Stimulated activated effector memory CD8-positive, alpha-beta T cell treated with anti-CD3 and anti-CD28 coated beads, Interleukin-12 subunit alpha, Interleukin-12 subunit beta, amount 100 ng/mL, for 72 hours (primary cell): ENCODE results near the gene LSP1.

ENCODE experiments used
- ATAC-seq: fragments of 150-1000 bp; cut with Tn5 transposase; 2 replicates; pipeline ENCODE4 v1.10.0; 2021
- DNase-seq, 2 donors: peaks; one replicate each; pipeline ENCODE4 v3.0.0; 2021 to 2022; ENCODE audit warnings: low spot score in 2 of 2
- H3K27ac Mint-ChIP-seq: one replicate; pipeline ENCODE4 v1.8.0; 2022; ENCODE audit warnings: mild to moderate bottlenecking, mixed read lengths
- H3K36me3 Mint-ChIP-seq: one replicate; pipeline ENCODE4 v1.8.0; 2022; ENCODE audit warnings: mild to moderate bottlenecking, mixed read lengths
- H3K4me1 Mint-ChIP-seq: one replicate; pipeline ENCODE4 v1.8.0; 2022; ENCODE audit warnings: mixed read lengths
- H3K4me3 Mint-ChIP-seq: one replicate; pipeline ENCODE4 v1.8.0; 2022; ENCODE audit warnings: mild to moderate bottlenecking, mixed read lengths
- H3K9me3 Mint-ChIP-seq: one replicate; pipeline ENCODE4 v1.8.0; 2022; ENCODE audit warnings: mixed read lengths

The LSP1 gene

GRCh38 chr11:1830322-1831223 is 22.3 kb upstream of the LSP1 start:
- no peak for ATAC-seq
- H3K27ac Mint-ChIP-seq = no peak overlapping the region
- H3K36me3 Mint-ChIP-seq = no peaks in the 10 kb centered on the region
- no peak for DNase-seq
- no peak overlapping the region for H3K4me3 Mint-ChIP-seq
- H3K4me1 Mint-ChIP-seq = no peaks in the 10 kb centered on the region
- no peaks in the 10 kb centered on the region for H3K9me3 Mint-ChIP-seq

GRCh38 chr11:1831338-1832210 is 21.3 kb upstream of the LSP1 start:
- H3K4me1 Mint-ChIP-seq = no peaks in the 10 kb centered on the region
- H3K36me3 Mint-ChIP-seq = no peaks in the 10 kb centered on the region
- H3K9me3 Mint-ChIP-seq = no peaks in the 10 kb centered on the region
- no peak for DNase-seq
- no peak overlapping the region for H3K4me3 Mint-ChIP-seq
- H3K27ac Mint-ChIP-seq = no peak overlapping the region
- ATAC-seq = no peak

DNA sequence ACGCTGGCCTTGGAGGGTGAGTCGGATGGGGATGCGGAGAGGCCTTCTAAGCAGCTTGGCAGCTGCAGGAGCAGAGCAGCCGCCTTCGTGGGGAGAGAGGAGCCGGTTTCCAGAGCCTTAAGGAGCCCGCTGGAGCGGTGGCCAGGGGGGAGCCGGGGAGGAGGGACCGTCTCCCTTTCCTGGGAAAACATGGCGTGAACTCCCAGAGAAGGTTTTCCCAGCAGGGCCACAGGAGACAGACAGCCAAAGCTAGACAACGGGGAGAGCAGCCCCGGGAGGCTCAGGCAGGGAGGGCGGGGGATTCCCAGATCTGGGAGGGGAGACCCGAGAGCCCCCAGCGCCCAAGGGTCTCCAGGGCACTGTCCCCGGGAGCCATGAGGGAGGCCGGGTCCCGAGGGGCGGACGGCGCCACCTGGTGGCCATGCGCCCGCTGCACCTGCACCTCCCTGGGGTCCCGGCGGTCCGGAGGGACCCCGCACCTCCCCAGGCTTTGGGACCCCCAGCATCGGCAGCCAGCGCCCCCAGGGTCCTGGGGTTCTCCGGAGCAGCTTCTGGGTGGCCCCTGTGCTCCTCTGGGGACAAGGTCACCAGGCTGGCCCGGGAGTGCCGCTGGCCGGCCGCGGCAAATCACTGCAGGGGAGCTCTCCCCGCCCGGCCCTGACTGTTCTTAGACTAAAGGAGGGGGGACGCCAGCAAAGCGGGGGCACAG is 20.5 kb upstream of the LSP1 start:
- Mint-ChIP-seq H3K27ac (no peak overlapping the region), H3K4me3 (no peak overlapping the region), H3K36me3 (no peaks in the 10 kb centered on the region), H3K9me3 (no peaks in the 10 kb centered on the region), H3K4me1 (no peaks in the 10 kb centered on the region)
- ATAC-seq (peak; percentile 68), DNase-seq (peak; percentile 82 to 88)

GRCh38 chr11:1832920-1833295 is 20.0 kb upstream of the LSP1 start:
- H3K9me3 Mint-ChIP-seq = no peaks in the 10 kb centered on the region
- H3K36me3 Mint-ChIP-seq = no peaks in the 10 kb centered on the region
- no peak overlapping the region for H3K4me3 Mint-ChIP-seq
- DNase-seq (no peak), ATAC-seq (no peak)
- H3K27ac Mint-ChIP-seq = no peak overlapping the region
- H3K4me1 Mint-ChIP-seq = no peaks in the 10 kb centered on the region

DNA sequence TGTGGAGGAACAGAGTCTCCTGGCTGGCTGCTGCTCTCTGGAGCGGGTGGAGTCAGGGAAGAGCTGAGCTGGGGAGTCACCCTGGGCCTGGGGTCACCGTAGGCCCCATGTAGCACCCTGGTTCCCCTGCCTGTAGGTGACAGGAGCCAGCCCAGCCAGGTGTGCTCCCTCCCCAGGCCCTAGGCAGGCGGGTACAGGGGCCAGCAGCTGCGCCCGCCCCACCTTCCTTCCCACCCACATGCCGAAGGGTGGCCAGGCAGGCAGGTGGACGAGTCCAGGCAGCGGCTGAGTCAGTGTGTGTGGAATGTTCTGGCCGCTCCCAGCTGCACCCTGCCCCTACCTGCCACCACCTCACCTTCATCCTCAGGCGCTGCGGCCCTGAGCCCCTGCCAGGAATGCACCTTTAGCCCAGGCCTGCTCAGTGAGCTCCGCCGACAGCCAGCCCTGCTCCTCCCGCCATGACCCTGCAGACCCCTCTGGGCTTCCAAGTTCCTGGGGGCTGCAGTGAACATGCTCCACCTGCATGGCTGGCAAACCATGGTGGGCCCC is 18.7 kb upstream of the LSP1 start:
- no peak overlapping the region for H3K4me3 Mint-ChIP-seq
- H3K4me1 Mint-ChIP-seq = no peaks in the 10 kb centered on the region
- H3K27ac Mint-ChIP-seq = no peak overlapping the region
- ATAC-seq (no peak), DNase-seq (no peak)
- no peaks in the 10 kb centered on the region for H3K9me3 Mint-ChIP-seq
- no peaks in the 10 kb centered on the region for H3K36me3 Mint-ChIP-seq

DNA sequence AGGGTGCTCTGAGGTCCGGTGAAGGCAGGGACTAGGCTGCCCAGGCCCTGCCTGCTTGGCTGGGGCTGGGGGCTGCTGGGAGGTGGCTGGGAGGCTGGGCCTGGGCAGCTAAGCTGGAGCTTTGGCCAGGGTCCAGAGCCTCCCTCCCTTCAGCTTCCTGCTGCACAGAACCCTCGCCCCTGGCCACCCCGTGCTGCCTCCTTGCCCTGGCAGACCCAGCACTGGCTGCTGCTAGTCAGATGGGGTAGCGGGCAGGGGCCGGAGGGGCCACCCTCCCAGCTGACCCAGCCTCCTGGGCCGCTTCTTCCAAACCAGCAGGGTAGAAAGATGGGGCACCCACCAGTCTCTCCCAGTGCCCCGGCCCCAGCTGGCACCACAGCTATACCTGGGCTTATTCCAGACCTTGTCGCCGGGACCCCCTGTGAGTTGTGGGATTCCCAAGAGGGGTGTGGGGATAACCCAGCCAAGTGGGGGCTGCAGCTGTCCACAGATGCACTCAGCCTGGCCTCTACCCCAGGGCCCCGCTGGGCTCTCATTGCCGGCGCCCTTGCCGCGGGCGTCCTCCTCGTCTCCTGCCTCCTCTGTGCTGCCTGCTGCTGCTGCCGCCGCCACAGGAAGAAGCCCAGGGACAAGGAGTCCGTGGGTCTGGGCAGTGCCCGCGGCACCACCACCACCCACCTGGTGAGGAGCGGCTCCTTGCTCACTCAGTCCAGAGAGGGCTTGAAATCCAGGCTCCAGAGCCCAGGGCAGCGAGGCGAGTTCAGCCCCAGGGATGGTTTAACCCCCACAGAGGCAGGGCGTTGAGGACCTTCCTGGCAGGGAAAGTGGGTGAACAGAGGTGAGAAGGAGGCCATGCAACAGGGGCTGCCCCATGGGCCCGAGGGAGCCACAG is 17.9 kb upstream of the LSP1 start, which contains the start of gene SYT8:
Gene SYT8 (plus strand): TSS at position 212 of the 892 bp plus-strand sequence. CDS start 116 bp downstream, at position 328.
- no peaks in the 10 kb centered on the region for H3K36me3 Mint-ChIP-seq
- ATAC-seq (no peak), DNase-seq (no peak)
- H3K4me3 Mint-ChIP-seq = no peak within 1 kb of the TSS
- peaks cover 7% of the 10 kb centered on the region for H3K4me1 Mint-ChIP-seq
- no peak within 1 kb of the TSS for H3K27ac Mint-ChIP-seq
- no peaks in the 10 kb centered on the region for H3K9me3 Mint-ChIP-seq

- Mint-ChIP-seq H3K4me3 (no peak overlapping the region), H3K4me1 (peaks cover 10% of the 10 kb centered on the region), H3K27ac (no peak overlapping the region), H3K9me3 (no peaks in the 10 kb centered on the region), H3K36me3 (no peaks in the 10 kb centered on the region)
- no peak for ATAC-seq
- no peak for DNase-seq
Measured at GRCh38 chr11:1835671-1836010, 17.2 kb upstream of the LSP1 start.

GRCh38 chr11:1836011-1836945 is 16.6 kb upstream of the LSP1 start:
- Mint-ChIP-seq H3K4me1 (peaks cover 10% of the 10 kb centered on the region), H3K27ac (no peak overlapping the region), H3K4me3 (no peak overlapping the region), H3K36me3 (no peaks in the 10 kb centered on the region), H3K9me3 (no peaks in the 10 kb centered on the region)
- no peak for ATAC-seq
- no peak for DNase-seq

- Mint-ChIP-seq H3K9me3 (no peaks in the 10 kb centered on the region), H3K36me3 (no peaks in the 10 kb centered on the region), H3K4me3 (no peak overlapping the region), H3K4me1 (peaks cover 10% of the 10 kb centered on the region), H3K27ac (no peak overlapping the region)
- peak; percentile 86 to 91 for DNase-seq
- peak; percentile 87 for ATAC-seq
Measured at GRCh38 chr11:1837171-1838076, 15.5 kb upstream of the LSP1 start.

DNA sequence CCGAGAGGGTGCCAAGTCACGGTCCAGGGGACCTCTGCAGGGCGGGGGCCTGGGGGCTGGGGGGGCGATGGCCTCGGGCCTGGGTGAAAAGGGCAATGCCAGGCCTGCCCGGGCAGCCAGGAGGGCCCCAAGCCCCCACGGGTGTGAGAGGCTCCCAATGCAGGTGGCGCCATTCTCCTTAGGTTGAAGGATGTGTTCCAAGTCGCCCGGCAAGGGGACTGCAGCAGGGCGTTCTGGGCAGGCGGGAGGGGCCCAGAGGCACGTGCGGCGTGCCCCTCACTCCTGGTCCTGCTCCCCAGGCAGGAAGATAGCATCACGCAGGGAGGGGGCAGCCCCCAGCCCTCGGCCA is 14.8 kb upstream of the LSP1 start:
- ATAC-seq (peak; percentile 22), DNase-seq (no peak)
- Mint-ChIP-seq H3K27ac (no peak overlapping the region), H3K4me3 (no peak overlapping the region), H3K36me3 (no peaks in the 10 kb centered on the region), H3K4me1 (peaks cover 11% of the 10 kb centered on the region), H3K9me3 (no peaks in the 10 kb centered on the region)

DNA sequence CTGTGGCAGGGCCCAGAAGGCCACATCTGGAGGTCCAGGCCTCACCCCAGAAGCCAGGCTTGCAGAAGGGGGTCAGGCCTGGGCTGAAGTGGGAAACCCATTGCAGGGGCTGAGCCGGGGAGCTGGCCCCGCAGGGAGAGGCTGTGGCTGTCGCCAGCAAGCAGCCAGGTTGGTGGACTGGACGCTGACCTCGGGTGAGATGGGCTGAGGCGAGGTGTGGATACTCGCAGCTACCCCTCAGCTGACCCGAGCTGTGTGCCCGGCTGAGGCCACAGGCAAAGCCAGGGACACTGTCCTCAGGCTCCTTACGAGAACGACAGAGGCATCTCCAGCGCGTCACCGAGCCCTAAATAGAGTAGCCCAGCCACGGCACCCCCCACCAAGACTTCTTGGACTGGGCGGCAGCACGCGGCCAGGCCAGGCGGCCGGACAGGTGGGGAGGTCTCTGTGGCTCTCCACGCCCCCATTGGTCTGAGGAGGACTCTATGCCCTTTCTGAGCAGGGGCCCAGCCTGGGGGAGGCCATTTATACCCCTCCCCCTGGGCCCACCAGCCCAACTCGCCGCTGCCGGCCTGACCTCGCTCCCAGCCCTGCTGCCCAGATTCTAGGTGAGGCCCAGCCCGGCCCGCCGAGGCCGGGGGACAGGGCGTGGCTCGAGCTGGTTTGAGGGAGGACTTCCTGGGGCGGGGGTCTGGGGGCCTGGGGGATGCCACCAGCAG is 14.3 kb upstream of the LSP1 start, which contains the start of gene TNNI2:
Gene TNNI2 (plus strand): TSS at position 556 of the 719 bp plus-strand sequence. CDS start 716 bp downstream, outside the sequence.
- ATAC-seq (no peak), DNase-seq (no peak)
- Mint-ChIP-seq H3K4me3 (no peak within 1 kb of the TSS), H3K9me3 (no peaks in the 10 kb centered on the region), H3K4me1 (peaks cover 16% of the 10 kb centered on the region), H3K27ac (peak within 1 kb of the TSS; percentile 84), H3K36me3 (no peaks in the 10 kb centered on the region)

GRCh38 chr11:1839204-1839923 is 13.5 kb upstream of the LSP1 start:
- H3K4me1 Mint-ChIP-seq = peaks cover 24% of the 10 kb centered on the region
- H3K36me3 Mint-ChIP-seq = no peaks in the 10 kb centered on the region
- H3K27ac Mint-ChIP-seq = peak overlapping the region; percentile 84
- H3K9me3 Mint-ChIP-seq = no peaks in the 10 kb centered on the region
- ATAC-seq (no peak), DNase-seq (no peak)
- H3K4me3 Mint-ChIP-seq = no peak overlapping the region
